Suprapubic skin (tissue), 4 donors: ENCODE data around the gene TMCO4. TPM values are rescaled to one million over a fixed set of nuclear protein-coding genes. Genes with fewer than 3 reads are reported as not detected.

ENCODE experiments used
- DNase-seq, 2 donors: peaks; one replicate each; pipeline ENCODE4 v3.0.0-alpha.2; 2019; ENCODE audit warnings: low spot score in 2 of 2
- H3K27ac ChIP-seq: fragments of 200-600 bp; sonication (generic); one replicate; pipeline ENCODE4 v1.5.1; 2019
- H3K27me3 ChIP-seq: fragments of 200-600 bp; sonication (generic); one replicate; pipeline ENCODE4 v1.5.1; 2019
- H3K36me3 ChIP-seq: fragments of 200-600 bp; sonication (generic); one replicate; pipeline ENCODE4 v1.5.1; 2019
- H3K4me1 ChIP-seq: fragments of 200-600 bp; sonication (generic); one replicate; pipeline ENCODE4 v1.5.1; 2019
- H3K4me3 ChIP-seq: fragments of 200-600 bp; sonication (generic); one replicate; pipeline ENCODE4 v1.5.1; 2019; ENCODE audit warnings: mild to moderate bottlenecking
- H3K9me3 ChIP-seq: fragments of 200-600 bp; sonication (generic); one replicate; pipeline ENCODE4 v1.5.1; 2019
- CTCF ChIP-seq, 2 donors: fragments of 200-600 bp in 1 of 2; fragments of 450-650 bp in 1 of 2; sonication (generic) in 1 of 2; IDR thresholded peaks; one replicate each; pipeline ENCODE4 v1.5.1; 2016 to 2019; ENCODE audit warnings: antibody characterized with exemption in 2 of 2, mild to moderate bottlenecking in 1 of 2, moderate library complexity in 1 of 2
- EP300 ChIP-seq: sonication (generic); formaldehyde crosslinking; IDR thresholded peaks from one replicate; pipeline ENCODE4 v1.6.1; 2017; ENCODE audit warnings: antibody characterized with exemption
- POLR2A ChIP-seq, 2 donors: fragments of 450-650 bp; IDR thresholded peaks; one replicate each; pipeline ENCODE4 v1.6.1; 2017; ENCODE audit warnings: antibody characterized with exemption in 2 of 2, mild to moderate bottlenecking in 2 of 2, moderate library complexity in 2 of 2
- POLR2AphosphoS5 ChIP-seq, 3 donors: sonication (generic); formaldehyde crosslinking; IDR thresholded peaks; one replicate each; pipeline ENCODE4 v1.6.1; 2017; ENCODE audit warnings: antibody characterized with exemption in 3 of 3
- WGBS: methylation state at CpG from one replicate; pipeline ENCODE4 v1.1.5; 2018; 5-methylcytosine and 5-hydroxymethylcytosine counted together
- total RNA-seq, 4 donors: library from RNA; depleted of rRNA; stranded (reverse); fragments of >200 nt; gene quantifications; one replicate each; pipeline ENCODE4 v1.1.0, GENCODE V29; 2016

The TMCO4 gene
- total RNA-seq, 4 donors from 2014 or later, result 11.6 to 23.8 (median 15.0) TPM

- H3K27ac ChIP-seq, result no peak overlapping the region
- WGBS, result 83% methylated on average over 10 of the region's 10 CpGs
- no peak for TF ChIP-seq POLR2AphosphoS5 (IDR thresholded peaks at IDR 0.05)
- no peak for TF ChIP-seq EP300
- no peak for TF ChIP-seq POLR2A (IDR thresholded peaks at IDR 0.05)
- TF ChIP-seq CTCF (IDR thresholded peaks at IDR 0.05), result no peak
- H3K27me3 ChIP-seq, result no peaks in the 10 kb centered on the region
- no peak for DNase-seq
- H3K4me3 ChIP-seq, result no peak overlapping the region
- H3K4me1 ChIP-seq, result no peaks in the 10 kb centered on the region
- peaks cover 37% of the 10 kb centered on the region for H3K36me3 ChIP-seq
- no peaks in the 10 kb centered on the region for H3K9me3 ChIP-seq
Measured at GRCh38 chr1:19770436-19771190, 29.1 kb downstream of the TMCO4 start.

- TF ChIP-seq EP300, result no peak
- no peak for TF ChIP-seq POLR2A (IDR thresholded peaks at IDR 0.05)
- TF ChIP-seq CTCF (IDR thresholded peaks at IDR 0.05), result no peak
- TF ChIP-seq POLR2AphosphoS5 (IDR thresholded peaks at IDR 0.05), result no peak
- no peak for DNase-seq
Measured at GRCh38 chr1:19769211-19769932, 30.3 kb downstream of the TMCO4 start.

GRCh38 chr1:19768353-19769210 lies 31.1 kb downstream of the TMCO4 start:
- 91% methylated on average over 18 of the region's 18 CpGs for WGBS
- TF ChIP-seq CTCF (IDR thresholded peaks at IDR 0.05) (no peak), POLR2A (IDR thresholded peaks at IDR 0.05) (no peak), POLR2AphosphoS5 (IDR thresholded peaks at IDR 0.05) (no peak), EP300 (no peak)
- Histone ChIP-seq H3K4me3 (no peak overlapping the region), H3K9me3 (no peaks in the 10 kb centered on the region), H3K27me3 (no peaks in the 10 kb centered on the region), H3K36me3 (peaks cover 22% of the 10 kb centered on the region), H3K27ac (no peak overlapping the region), H3K4me1 (no peaks in the 10 kb centered on the region)
- no peak for DNase-seq

More at GRCh38 chr1:19769211-19769932, 30.3 kb downstream of the TMCO4 start:
- Histone ChIP-seq H3K27me3 (no peaks in the 10 kb centered on the region), H3K9me3 (no peaks in the 10 kb centered on the region), H3K4me1 (no peaks in the 10 kb centered on the region), H3K27ac (no peak overlapping the region), H3K36me3 (peaks cover 28% of the 10 kb centered on the region), H3K4me3 (no peak overlapping the region)
- WGBS, result 79% methylated on average over 10 of the region's 10 CpGs

DNA sequence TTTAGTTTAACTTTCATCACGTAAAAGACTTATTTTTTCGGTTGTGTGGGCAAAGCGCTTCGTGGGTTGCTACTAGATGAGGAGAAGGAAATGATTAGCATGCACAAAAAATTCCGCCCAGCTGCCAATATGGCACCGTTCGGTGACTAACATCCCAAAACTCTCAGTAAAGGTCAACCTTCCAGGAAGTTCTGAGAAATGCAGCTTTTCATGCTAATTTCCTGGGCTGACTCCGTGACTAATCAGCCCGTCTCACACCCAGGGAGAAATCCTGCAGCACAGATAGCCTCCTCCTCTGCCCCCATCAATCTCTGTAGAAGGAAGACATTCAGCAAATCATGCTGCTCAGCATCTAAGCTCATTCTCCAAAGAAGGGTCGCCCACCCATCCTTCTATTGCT lies 34.1 kb downstream of the TMCO4 start:
- no peaks in the 10 kb centered on the region for H3K9me3 ChIP-seq
- H3K27me3 ChIP-seq, result no peaks in the 10 kb centered on the region
- H3K36me3 ChIP-seq, result peaks cover 12% of the 10 kb centered on the region
- TF ChIP-seq CTCF (IDR thresholded peaks at IDR 0.05) (no peak), POLR2AphosphoS5 (IDR thresholded peaks at IDR 0.05) (no peak), EP300 (no peak), POLR2A (IDR thresholded peaks at IDR 0.05) (no peak)
- no peak for DNase-seq
- H3K27ac ChIP-seq, result no peak overlapping the region
- H3K4me3 ChIP-seq, result no peak overlapping the region
- no peaks in the 10 kb centered on the region for H3K4me1 ChIP-seq
- 63% methylated on average over 10 of the region's 10 CpGs for WGBS
